SH-SY5Y (cell line): Measurements from ENCODE around the gene VPS37D.

Source experiments
- GATA2 ChIP-seq: IDR thresholded peaks from 2 replicates; pipeline ENCODE4 v1.6.1; 2011; ENCODE audit warnings: mild to moderate bottlenecking, low read depth, low read length
- GATA3 ChIP-seq: IDR thresholded peaks from 2 replicates; pipeline ENCODE4 v1.6.1; 2011; ENCODE audit warnings: low read depth, mild to moderate bottlenecking, low read length, moderate library complexity

The VPS37D gene

DNA sequence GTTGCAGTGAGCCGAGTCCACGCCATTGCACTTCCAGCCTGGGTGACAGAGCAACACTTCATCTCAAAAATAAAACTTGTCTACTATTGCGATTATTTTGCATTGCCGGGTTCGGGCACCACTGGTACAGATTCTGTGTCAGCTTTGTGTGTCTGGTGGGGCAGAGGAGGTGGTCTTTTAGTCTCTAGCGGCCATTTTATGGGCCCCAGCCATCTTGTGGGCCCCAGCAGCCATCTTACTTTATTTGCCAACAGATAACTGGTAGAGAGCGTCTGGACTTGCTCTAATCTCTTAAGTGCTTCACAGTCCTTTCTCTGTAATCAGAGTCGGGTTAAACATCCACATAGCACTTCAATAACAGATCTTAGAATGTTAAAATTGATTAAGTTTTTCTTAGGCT is 20.7 kb downstream of the VPS37D start:
- no peak for TF ChIP-seq GATA2
- no peak for TF ChIP-seq GATA3

GRCh38 chr7:73690646-73691045 is 23.0 kb downstream of the VPS37D start:
- TF ChIP-seq GATA2 = no peak
- TF ChIP-seq GATA3 = no peak

- TF ChIP-seq GATA3 = no peak
- no peak for TF ChIP-seq GATA2
Measured at GRCh38 chr7:73696372-73696771, 28.7 kb downstream of the VPS37D start.

DNA sequence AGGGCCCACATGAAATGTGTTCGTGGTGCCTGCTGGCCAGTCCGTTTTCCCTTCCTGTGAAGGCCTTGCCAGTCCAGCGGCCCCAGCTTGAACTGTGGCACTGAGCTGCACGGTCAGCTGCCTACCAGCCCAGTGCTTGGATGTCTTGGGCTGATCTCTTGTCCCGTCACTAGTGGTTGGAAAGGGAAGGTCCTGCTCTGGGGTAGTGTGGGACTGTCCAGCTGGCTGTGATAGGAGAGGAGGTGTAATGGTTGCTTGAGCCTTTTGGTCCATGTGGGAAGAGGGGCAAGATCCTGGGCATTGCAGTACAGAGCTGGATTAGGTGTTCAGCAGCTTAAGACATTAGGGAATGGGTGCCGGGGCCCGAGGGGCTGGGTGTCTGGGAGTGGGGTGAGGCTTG is 30.8 kb downstream of the VPS37D start:
- TF ChIP-seq GATA3 = no peak
- TF ChIP-seq GATA2 = no peak

GRCh38 chr7:73699370-73700068 is 31.9 kb downstream of the VPS37D start:
- TF ChIP-seq GATA2 (no peak), GATA3 (no peak)

- TF ChIP-seq GATA2 (no peak), GATA3 (no peak)
Measured at GRCh38 chr7:73700069-73700423, 32.4 kb downstream of the VPS37D start.

- no peak for TF ChIP-seq GATA2
- no peak for TF ChIP-seq GATA3
Measured at GRCh38 chr7:73700581-73701134, 33.0 kb downstream of the VPS37D start.

- TF ChIP-seq GATA3 = no peak
- no peak for TF ChIP-seq GATA2
Measured at GRCh38 chr7:73701357-73701995, 33.8 kb downstream of the VPS37D start.

DNA sequence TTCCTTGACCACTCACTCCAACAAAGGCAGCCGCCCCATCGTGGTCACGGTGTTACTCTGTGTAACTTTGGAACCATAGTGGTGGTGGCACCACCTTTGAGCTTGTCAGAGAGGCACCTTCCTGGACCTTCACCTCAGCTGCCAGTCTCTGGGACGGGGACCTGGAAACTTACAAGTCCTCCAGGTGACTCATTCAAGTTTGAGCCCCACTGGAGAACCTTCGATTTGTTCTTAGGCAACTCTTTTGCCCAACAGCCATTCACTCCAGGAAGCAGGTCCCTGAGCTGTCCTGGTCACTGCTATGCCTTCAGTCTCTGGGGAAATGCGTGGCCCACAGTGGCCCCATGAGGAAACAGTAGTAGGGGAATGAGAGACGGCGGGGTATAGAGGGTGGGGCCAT is 34.6 kb downstream of the VPS37D start:
- TF ChIP-seq GATA2 = no peak
- no peak for TF ChIP-seq GATA3

DNA sequence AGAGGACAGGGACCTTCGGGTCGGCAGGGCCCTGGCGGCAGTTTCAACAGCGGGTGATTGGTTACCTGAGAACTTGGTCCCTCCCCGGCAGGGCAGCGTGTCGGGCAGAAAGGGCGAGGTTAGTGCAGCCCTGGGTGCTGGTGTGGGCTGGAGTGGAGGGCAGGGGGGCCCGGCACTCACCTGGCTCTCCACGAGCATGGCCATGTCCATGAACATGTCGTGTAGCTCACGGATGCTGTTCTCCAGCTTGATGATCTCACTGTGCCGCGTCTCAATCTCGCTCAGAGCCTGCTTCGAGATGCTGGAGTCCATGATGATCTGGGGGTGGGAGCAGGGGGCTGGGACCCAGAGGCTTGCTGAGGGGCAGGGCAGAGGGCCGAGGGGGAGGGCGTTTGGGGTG is 35.0 kb downstream of the VPS37D start:
- TF ChIP-seq GATA3 (no peak), GATA2 (no peak)

DNA sequence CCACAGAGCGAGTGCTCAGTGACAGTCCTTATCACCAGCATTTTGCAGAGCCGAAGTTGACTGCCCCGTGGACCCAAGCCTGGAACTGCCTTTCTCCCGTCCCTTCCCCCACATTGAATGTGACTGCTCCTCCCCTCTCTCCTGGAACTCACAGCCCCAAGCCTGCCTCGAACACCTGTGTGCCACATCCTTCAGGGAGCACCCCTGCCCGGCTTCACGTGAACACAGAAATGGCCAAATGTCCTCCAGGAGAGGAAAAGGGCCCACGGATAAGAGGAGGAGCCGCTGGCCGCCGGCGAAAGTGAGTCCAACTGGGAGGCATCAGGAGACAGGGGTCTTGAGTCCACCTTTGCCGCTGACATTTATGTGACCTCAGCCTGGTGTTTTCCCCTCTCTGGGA is 35.6 kb downstream of the VPS37D start:
- TF ChIP-seq GATA2 (no peak), GATA3 (no peak)

- no peak for TF ChIP-seq GATA2
- no peak for TF ChIP-seq GATA3
Measured at GRCh38 chr7:73703757-73704639, 36.4 kb downstream of the VPS37D start.

DNA sequence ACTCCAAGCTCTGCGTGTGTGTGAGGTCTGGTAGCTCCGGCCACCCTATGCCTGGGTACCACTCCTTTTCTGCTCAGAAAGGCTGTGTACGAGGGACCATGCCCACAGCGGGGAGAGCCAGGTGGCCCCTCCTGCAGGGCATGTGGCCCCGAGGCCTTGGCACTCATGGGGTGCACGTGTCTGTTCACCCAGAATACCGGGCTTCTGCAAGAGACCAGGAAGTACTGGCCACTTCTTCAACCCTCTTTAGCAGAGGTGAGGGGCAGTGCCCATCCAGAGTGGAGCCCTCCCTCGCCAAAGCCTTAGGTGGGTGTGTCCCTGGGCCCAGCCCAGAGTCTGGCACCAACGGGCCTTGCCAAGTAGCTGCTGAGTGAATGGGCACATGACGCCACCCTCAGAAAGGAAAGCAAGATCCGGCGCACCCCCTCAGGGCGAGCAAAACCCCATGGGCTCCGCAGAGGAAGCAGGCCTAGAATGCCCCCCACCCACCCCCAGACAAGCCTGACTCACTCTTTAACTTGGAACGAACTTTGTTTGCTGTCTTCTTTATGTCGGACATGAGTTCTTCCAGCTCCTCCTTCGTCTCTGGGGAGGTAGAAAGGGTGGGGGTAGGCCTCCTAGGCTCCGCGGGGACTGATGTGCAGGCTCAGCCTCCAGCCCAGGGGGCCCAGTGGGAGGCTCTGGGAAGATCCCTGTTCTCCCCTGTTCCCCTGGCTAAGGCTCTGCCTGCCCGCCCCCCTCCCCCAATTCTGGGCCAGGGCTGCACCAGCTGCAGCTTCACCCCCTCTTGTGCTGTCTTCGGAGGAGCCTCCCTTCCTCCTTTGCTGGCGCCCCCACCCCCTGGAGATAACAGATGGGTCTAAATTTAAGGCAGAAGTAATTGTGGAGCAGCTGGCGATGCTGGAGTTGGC is 37.3 kb downstream of the VPS37D start:
- no peak for TF ChIP-seq GATA3
- no peak for TF ChIP-seq GATA2

DNA sequence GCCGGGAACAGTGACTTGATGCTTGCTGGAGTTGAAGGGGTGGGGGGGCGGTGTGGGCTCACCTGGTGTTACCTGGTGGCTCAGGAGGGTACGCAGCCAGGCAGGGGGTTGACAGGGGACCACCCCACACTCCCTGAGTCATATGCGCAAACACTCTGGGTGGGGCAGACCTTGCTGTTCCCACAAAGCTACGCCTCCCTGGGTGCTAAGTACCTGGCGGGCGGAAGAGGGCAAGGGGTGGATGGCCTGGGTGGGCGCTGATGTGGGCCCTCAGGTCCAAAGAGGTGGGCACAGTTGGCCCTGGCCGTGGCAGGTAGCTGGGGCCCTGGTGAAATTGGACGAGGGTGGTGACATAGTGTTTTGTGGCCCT is 37.9 kb downstream of the VPS37D start:
- no peak for TF ChIP-seq GATA3
- no peak for TF ChIP-seq GATA2
